ENCODE results near the gene PTX4.

The PTX4 gene

DNA sequence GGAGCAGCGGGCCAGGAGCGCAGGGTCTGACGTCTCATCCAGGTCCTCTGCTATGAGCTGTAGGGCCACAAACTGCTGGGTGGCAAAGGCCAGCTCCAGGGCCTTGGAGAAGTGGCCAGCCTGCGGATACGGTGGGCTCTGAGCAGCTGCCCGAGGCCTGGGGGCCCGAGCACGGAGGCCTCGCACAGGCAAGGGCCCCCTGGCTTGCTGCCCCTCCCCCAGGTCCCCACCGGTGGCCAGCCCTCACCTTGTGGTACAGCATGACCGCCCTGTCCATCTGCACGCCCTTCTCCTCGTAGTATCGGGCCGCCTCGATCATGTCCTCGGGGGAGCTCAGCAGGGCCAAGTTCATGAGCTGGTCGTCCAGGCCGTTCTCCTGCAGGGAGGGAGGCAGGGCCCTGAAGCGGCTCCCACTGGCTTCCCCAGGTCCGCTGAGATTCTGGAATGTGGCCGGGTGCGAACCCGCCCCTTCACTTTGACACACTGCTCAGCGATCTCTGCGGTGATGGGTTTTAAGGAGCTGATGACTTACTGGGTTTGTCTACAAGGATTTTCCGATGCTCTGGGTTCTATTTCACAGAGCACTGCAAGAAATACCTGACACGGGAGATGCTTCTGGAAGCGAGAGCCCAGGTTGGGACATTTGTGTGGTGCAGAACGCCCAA is 35.0 kb upstream of the PTX4 start:
- no peak for DNase-seq

DNA sequence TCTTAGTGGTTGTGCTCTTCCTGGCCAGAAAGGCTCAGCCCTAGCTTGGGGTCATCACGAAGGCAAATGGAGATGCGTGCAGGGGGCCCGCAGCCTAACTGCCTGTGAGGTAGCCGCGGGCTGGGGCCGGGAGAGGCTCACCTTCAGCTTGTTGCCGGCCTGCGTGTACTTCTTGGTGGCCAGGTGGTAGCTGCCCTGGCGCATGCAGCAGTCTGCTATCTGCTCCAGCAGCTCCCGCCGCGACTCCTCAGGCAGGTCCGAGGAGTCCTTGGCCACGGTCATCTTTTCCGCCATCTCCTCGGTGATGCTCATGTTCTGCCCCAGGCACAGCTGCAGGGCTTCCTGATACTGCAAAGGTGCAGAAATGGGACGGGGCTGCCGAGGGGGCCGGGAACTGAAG is 31.7 kb upstream of the PTX4 start:
- DNase-seq = no peak

DNA sequence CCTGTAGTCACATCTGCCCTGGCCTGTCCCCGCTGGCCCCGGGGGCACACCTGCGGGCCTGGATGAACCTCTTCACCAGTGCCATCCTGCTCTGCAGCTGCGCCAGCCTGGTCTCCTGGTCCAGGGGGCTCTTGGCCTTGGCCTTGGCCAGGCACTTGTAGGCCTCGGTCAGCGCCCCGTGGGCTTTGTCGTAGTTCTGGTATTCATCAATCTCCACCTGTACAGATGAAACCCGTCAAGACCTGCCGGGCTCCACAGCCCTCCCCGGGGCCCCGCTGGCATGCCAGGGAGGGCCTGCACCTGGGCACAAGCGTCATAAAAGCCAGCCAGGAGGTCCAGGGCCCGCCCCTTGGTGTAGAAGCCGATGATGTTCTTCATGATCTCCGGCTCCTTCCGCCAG is 31.1 kb upstream of the PTX4 start:
- DNase-seq = no peak

DNA sequence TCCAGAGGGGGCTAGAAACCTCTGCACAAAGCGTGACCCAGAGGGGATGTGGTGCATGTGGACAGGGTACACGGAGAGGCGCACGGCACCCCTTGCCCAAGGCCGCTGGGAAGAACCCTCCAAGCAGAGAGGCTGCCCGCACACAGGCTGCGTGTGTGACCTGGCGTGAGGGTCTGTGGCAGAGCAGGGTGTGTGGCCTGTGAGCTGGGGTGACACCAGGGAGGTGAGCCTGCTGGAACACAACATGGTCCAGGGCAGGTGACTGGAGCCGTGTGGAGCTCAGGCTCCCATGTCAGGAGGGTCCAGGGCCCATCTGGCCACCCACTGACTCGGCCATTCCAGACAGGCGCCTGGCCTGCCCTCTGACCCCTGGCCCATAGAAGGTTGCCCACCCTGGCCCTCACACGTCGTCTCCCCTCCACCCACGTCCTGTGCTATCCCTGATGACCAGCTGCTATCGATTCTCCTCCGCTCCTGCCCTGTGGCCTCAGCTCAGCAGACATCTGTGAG is 29.9 kb upstream of the PTX4 start:
- no peak for DNase-seq

DNA sequence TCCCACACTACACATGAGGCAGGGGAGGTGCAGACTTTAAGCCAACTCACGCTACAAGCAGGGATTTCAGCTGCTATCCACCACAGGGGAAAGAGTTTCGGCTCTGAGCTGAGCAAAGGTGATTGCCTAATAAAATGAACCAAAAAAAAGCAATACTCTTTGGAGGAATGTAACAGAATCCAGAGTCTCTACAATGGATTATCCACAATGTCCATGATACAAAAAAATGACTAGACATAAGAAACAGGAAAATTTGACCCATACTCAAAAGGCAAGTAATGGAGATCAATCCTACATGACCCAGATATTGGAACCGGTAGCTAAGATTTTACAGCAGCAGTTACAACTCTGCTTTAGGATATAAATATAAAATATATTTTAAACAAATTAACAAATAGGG is 25.8 kb upstream of the PTX4 start:
- DNase-seq = no peak

DNA sequence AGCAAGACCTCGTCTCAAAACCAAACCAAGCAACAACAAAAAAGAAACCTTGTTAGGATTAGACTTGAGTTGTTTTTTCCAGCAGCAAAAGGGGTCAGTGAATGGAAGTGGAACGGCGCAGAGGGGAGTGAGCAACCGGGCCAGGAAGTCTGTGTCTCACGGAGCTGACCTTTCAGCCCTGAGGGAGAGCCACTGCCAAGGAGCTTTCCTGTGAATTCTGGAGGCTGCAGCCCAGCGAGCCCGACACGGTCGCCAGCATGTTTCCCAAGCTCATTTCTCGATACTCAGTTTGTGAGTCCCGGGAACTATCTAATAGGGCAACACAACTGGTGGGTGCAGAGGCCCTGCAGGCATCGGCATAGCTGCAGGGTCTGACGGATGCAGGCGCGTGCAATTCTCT is 24.0 kb upstream of the PTX4 start:
- DNase-seq = no peak

DNA sequence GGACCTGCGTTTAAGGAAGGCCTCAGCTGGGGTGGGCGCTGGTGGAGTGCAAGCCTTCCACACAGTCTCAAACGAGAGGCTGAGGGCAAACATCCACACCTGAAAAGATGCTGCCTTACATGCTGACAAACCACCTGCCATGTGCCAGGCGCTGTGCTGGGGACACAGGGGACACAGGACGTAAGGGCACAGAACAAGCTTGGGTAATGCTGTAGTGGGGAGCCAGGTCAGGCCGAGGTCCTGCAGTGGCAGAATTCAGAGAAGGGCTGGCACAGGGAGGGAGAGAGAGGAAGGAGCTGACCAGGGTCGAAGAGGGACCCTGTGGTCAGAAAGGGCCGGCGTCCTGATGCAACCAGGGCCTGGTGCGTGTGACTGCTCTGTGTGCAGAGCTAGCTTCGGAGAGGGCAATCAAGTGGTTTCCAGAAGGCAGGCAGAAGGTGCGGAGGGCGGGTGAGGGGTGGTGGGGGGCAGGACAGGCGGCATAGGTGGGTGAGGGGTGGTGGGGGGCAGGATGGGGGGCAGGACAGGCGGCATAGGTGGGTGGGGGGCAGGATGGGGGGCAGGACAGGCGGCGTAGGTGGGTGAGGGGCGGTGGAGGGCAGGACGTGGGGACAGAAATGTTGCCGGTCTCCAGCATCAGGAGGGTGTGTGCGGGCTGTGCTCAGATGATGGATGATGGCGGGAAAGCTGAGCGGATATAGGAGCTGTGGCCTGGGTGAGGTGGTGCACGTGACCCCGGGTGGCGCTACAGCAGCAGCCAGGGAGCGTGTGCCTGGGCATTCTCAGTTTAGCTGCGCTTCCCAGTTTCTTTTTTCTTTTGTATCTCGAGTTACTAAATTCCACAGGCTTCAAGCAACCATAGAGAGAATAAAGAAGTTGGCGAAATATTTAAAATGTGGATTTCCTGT is 23.2 kb upstream of the PTX4 start:
- DNase-seq = no peak

DNA sequence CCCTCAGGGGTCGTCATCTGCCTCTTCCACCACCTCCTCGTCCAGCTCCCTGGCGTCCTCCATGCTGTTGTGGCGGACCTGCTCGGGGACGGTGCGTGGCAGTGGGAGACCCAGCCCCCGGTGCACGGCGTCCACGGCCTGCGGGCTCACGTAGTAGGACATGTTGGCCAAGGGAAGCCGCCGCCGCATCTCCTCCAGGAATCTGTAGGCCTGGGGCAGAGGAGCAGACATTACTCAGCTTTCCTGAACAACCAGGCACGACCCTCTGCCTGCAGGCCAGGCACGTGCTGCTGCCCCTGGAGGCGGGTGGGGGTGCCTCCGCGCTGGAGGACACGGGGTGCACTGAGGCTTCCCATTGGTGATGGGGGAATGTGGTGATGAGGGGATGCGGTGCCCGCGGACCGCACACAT is 22.2 kb upstream of the PTX4 start:
- no peak for DNase-seq

DNA sequence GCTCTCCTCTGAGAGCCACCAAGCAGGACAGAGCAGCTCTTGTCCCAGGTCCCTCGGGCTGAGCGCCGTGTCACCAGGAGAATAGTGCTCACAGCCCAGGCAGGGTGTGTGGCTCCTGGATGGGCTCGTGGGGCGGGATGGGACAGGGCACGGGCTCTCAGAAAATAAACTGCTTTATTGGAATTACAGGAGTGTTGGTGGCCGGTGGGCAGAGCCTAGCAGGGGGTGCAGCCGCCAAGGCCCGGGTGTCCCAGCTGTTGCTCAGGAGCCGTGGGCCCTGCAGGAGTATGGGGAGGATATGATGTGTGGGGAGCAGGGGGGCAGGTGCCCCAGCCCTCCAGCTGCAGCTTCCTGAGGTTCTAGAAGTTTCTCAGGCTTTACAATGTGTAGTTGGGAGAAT is 21.5 kb upstream of the PTX4 start:
- DNase-seq = no peak

DNA sequence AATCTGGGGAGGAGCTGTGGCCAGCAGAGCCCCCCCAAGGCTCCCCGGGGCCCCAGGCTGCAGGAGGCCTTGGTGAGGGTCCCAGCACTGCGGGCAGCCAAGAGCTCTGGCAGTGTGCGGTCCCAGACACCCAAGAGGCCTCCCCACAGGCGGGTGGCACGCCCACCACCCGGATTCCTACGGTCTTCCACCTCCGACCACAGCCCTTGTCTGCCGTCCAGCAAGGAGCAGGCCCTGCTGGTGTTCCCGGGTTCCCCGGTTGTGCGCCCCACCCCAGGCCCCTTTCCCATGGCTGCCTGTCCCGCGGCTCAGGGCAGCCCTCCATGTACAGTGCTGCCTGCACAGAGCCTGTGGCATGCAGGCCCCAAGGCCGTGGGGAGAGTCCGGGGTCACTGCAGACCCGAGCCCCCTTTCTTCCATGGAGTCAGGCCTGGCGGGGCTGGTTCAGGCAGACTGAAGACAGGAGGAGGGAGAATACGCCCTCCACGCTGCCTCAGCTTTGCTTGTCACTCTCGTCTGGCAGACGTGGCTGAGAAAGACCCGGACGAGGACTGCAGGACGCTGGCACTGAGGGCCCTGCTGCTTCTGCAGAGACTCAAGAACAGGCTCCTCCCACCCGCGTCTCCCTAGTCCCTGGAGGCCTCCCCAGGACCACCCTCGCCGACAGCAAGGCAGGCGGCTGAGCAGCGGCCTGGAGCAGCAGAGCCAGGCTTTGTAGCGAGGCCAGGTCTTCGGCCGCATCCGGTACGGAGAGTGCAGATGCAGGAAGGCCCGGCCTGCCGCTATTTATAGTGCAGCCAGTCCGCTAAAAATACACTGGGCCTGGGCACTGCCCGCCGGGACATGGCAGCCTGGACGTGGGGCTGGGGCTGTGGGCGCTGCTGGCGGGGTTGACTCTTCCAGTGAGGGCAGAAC is 20.8 kb upstream of the PTX4 start:
- no peak for DNase-seq

DNA sequence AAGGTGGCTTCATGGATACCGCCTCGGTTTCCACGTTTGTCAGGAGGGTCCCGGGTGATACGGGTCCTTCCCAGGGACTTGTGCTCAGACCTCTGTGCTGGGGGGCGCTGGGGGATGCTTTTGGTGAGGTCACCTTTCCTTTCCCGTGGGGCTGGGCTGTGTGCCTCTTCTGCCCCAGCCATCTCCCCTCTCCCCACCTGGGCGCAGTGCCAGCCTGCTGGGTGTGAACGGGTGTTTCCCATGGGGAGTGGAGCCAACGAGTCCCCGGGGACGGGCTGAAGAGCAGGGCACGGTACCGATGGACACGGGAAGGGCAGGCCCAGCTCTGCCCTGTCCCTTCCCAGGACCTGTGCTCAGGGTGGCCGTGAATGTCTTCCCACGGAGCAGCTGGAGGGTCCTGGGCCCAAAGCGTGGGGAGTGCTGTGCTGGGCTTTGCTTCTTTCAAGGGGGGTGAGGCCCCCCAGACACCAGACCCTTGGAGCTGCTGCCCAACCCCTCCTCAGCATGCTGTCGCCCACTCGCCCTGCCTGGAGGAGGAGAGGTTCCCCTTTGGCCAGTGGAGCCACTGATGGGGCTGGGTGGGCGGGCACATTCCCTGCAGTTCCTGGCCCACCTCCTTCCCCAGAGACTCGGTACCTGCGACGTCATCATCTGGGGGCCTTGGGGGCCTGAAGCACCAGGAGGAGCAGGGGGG is 19.9 kb upstream of the PTX4 start:
- no peak for DNase-seq

DNA sequence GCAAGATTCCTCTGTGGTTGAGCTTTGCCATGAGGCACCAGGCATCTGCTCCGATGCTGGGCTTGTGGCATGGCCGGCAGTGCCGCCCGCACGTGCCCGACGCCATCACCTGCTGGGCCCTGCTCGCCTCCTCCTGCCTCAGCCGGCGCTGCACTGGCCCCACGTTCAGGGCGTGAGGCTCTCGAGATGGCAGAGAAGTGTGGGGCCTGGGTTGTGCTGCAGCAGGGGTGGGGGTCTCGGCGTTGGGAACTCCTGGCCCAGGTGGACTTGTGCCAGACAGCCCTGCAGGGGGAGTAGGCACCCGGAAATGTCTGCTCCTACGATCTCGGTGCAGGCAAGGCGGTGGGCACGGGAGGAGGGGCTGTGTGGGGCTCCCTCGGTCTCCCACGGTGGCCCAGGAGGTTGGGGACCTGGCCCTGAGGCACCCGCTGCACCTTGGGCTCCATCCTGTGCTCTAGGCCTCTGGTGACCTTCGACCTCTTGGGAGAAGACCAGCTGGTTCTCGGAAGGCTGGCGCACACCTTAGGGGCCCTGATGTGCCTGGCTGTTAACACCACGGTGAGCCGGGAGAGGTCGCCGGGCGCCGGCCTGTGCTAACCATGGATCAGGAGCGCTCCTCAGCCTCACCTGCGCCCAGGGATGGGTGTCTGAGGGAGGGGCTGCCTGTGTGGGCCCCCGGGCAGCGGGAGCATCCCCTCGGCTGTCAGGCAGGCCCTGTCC is 17.9 kb upstream of the PTX4 start:
- DNase-seq = no peak

DNA sequence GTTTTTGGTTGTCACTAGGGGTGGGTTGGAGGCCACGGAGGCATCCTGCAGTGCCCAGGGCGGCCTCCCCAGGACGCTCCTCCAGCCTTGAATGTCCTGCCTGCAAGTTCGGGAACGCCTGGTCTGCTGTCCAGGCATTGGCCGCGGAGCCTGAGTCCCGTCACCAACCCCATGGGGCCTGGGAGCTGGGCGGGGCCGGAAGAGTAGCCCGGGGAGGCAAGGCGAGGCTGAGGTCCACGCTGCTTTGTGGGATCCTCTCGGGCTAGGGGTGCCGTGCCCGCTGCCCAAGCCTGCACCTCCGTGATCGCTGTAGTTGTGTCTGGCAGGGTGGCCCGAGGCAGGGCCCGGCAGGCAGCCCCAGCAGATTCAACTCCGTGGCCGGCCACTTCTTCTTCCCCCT is 17.2 kb upstream of the PTX4 start:
- no peak for DNase-seq

DNA sequence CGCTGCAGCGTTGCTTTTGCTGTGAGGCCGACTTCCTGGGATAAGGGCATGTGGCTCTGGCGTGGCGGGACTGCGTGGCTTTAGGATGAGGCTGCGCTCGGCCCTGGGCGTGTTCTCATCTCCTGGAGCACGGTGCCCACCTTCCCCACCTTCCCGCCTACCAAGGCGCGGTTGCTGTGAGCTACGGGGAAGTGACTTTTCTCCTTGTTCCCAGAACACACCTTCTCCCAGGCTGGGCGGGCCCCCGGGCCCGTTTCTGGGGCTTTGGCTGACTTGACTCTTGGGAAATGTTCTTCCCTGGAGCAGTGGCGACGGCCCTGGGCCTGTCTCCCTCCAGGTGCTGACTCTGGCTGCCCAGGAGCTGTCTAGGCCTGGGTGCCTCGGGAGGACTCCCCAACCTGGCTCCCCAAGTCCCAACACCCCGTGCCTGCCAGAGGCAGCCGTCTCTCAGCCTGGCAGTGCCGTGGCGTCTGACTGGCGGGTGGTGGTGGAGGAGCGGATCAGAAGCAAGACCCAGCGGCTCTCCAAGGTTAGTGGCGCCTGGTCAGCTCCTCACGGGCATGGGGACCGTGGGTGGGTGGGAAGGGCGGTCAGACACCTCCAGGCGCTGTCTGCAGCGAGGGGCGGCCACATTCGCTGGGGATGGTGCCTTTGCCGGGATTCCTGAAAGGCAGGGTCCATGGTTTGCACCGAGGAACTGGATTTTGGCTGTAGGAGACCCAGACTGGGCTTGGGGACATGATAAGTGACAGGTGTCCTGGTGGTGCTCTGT is 16.5 kb upstream of the PTX4 start:
- no peak for DNase-seq

DNA sequence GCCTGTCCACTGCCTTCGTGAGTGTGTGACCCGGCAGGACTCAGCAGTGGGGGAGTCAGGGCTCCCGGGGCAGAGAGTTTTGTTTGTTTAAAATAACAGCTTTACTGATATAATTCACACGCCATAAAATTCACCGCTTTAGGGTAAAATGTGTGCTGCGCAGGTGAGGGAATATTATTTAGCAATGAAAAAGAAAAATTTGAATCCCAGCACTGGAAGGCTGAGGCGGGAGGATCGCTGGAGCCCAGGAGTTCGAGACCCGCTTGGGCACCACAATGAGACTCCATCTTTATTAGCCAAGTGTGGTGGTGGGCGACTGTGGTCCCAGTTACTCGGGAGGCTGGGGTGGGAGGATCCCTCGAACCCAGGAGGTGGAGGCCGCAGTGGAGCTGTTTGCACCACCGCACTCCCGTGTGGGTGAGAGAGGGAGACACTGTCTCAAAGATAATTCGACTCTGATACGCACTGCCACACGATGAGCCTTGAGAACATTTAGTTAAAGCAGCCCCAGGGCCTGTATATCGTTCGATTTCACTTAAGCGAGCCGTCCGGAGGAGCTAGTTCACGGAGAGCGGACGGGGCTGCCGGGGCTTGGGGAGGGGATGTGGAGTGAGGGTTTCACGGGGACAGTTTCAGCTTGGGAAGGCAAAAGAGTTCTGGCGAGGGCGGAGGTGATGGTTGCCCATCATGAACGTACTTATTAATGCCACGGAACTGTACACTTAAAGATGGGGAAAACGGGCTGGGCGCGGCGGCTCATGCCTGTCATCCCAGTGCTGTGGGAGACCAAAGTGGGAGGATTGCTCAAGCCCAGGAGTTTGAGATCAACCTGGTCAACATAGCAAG is 14.6 kb upstream of the PTX4 start:
- no peak for DNase-seq

DNA sequence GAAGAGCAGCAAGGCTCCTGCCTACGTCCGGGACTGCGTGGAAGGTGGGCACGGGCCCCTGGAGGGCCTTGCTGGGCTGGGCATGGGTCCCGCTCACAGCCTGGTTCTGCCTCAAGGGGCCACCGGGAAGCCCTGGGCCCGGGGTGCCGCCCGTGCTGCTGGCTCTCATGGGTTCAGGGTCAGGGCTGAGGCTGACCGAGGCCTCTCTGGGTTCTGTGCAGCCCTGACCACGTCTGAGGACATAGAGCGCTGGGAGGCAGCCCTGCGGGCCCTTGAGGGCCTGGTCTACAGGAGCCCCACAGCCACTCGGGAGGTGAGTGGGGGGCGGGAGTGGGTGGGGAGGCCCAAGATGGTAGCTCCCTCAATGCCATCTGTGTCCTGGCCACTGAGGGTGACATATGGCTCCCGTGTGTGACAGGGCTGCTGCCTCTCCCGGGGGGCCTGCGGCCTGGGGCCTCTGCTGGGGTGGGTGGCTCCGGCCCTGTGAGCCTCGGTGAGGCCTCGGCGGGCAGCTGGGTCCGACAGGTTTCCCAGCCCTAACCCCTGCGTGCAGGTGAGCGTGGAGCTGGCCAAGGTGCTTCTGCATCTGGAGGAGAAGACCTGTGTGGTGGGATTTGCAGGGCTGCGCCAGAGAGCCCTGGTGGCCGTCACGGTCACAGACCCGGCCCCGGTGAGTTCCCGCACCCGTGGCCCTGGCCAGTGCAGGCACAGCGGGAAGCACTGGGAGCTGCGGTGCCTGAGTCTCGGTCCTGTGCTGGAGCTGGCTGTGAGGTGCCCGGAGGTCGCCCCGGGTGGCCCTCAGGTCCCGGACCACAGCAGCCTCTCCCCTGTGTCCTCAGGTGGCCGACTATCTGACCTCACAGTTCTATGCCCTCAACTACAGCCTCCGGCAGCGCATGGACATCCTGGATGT is 13.6 kb upstream of the PTX4 start:
- no peak for DNase-seq

DNA sequence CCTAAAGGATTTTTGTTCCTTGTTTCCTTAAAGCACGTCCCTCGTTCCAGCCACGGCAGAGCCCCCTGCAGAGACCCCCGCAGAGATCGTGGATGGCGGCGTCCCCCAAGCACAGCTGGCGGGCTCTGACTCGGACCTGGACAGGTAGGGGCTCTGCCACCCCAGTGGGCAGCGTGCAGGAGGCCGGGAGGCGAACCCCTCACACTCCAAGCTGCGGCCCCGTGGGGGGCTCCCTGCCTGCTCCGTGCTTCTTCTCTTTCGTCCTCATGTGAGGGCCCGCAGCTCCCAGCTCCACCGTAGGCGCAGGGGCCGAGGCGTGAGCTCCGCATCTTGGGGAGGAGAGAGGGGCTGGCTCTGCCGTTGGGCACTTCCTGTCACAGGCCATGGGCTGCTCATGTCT is 12.9 kb upstream of the PTX4 start:
- no peak for DNase-seq

DNA sequence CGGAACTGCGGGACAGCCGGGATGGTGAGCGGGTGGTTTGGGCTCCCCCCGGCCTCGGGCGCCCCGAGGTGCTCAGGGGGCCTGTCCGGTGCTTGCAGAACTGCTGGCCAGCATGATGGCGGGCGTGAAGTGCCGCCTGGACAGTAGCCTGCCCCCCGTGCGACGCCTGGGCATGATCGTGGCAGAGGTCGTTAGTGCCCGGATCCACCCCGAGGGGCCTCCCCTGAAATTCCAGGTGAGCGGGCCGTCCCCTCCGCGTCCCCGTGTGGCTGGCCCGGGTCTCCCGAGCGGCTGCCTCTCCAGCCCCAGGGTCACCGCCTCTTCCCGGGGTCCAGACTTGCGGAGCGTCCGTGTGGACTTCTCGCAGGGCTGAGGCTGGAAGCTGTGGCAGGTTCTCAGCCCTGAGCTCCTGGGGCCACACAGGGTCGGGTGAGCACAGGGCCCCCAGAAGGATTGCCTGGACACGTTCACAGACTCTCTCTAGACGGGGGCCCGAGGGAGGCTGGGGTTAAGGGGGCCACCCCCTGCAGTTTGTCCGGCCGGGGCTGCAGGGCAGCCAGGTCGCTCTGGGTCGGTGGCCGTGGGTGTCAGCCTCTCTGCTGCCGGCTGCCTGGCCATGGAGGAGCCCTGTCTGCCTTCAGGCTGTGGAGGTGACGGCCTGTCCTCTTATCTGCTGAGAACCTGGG is 11.9 kb upstream of the PTX4 start:
- DNase-seq = no peak

Measured in CD4-positive, alpha-beta T cell treated with Interleukin-4 for 1 hour (primary cell).